HepG2 (cell line): ENCODE data around the gene STX8. TPM values are rescaled to one million over a fixed set of nuclear protein-coding genes. Genes with fewer than 3 reads are reported as not detected.

Experiments
- ATAC-seq: fragments of 200-7000 bp; cut with Tn5 transposase; 3 replicates; pipeline ENCODE4 v1.9.1; 2020; ENCODE audit warnings: mild to moderate bottlenecking, moderate library complexity
- BruUV-seq: library from RNA; stranded (reverse); fragments of 400-500 nt; replicated peaks from 2 replicates; lab custom pipeline; 2021; lab: Mats Ljungman, UMichigan
- CTCF ChIA-PET: fragments of 300-600 bp; formaldehyde crosslinking; extraction: SDS; loops from one replicate; lab custom pipeline; 2021; ENCODE audit warnings: low total read pairs, inconsistent platforms, low intra/inter-chr PET ratio; lab: Yijun Ruan, JAX
- POLR2A ChIA-PET: fragments of 350-600 bp; sonication (Branson Sonifier 250); formaldehyde crosslinking; loops from one replicate; lab custom pipeline; 2020; ENCODE audit warnings: antibody characterized with exemption, inconsistent platforms; lab: Yijun Ruan, JAX
- DNase-seq: peaks from one replicate; pipeline ENCODE4 v3.0.0-alpha.2; 2015; ENCODE audit warnings: low spot score
- FAIRE-seq: peaks from 3 replicates; lab custom pipeline; 2011; peaks lifted over from hg19 to GRCh38; lab: Jason Lieb, UNC
- H2AFZ ChIP-seq: one replicate; pipeline ENCODE4 v1.6.1; 2011; ENCODE audit warnings: low read length, inconsistent platforms
- H3K27ac ChIP-seq: fragments of 300-600 bp; 3 replicates; pipeline ENCODE4 v1.8.0; 2011; ENCODE audit warnings: mixed run types, mild to moderate bottlenecking, mixed read lengths, low read length, inconsistent platforms; ENCODE audit not compliant: insufficient read depth; ENCODE audit errors: extremely low read length
- H3K27me3 ChIP-seq, 2 experiments: fragments of 200-600 bp in 1 of 2; 2 replicates in 1 of 2; 3 replicates in 1 of 2; pipeline versions ENCODE4 v1.6.0 to v1.8.0; 2011; ENCODE audit warnings: low read length in 2 of 2, mild to moderate bottlenecking in 2 of 2, moderate library complexity in 2 of 2, inconsistent platforms in 1 of 2; ENCODE audit not compliant: insufficient read depth in 2 of 2, control insufficient read depth in 1 of 2
- H3K36me3 ChIP-seq, 2 experiments: fragments of 200-600 bp in 1 of 2; replicated peaks in 1 of 2; 2 replicates in 1 of 2; 3 replicates in 1 of 2; pipeline versions ENCODE4 v1.5.1 to v1.8.0; 2011; ENCODE audit warnings: low read length in 2 of 2, inconsistent platforms in 1 of 2; ENCODE audit not compliant: insufficient read depth in 2 of 2, control insufficient read depth in 1 of 2
- H3K4me1 ChIP-seq: 2 replicates; pipeline ENCODE4 v1.5.1; 2012; ENCODE audit warnings: low read length, inconsistent platforms; ENCODE audit not compliant: insufficient read depth
- H3K4me2 ChIP-seq: 2 replicates; pipeline ENCODE4 v1.6.0; 2011; ENCODE audit warnings: low read depth, low read length, inconsistent platforms
- H3K4me3 ChIP-seq, 3 experiments: fragments of 200-600 bp in 1 of 3; sonication (generic), shearing (Covaris generic) in 1 of 3; replicated peaks in 1 of 3; 2 replicates each; pipeline ENCODE4 v1.5.1; 2011 to 2016; ENCODE audit warnings: low read length in 3 of 3, inconsistent platforms in 2 of 3, low read depth in 2 of 3, mild to moderate bottlenecking in 2 of 3, control low read depth in 1 of 3, mixed read lengths in 1 of 3; ENCODE audit not compliant: insufficient read depth in 1 of 3
- H3K79me2 ChIP-seq: one replicate; pipeline ENCODE4 v1.6.1; 2011; ENCODE audit warnings: low read length, inconsistent platforms; ENCODE audit not compliant: insufficient read depth
- H3K9ac ChIP-seq: 2 replicates; pipeline ENCODE4 v1.6.0; 2011; ENCODE audit warnings: mild to moderate bottlenecking, low read depth, low read length, inconsistent platforms; ENCODE audit not compliant: insufficient read depth
- H3K9me3 ChIP-seq: 2 replicates; pipeline ENCODE4 v1.5.1; 2012; ENCODE audit warnings: mild to moderate bottlenecking, low read length
- H4K20me1 ChIP-seq: 2 replicates; pipeline ENCODE4 v1.6.0; 2011; ENCODE audit warnings: inconsistent platforms, mild to moderate bottlenecking, low read length, moderate library complexity; ENCODE audit not compliant: insufficient read depth
- CREB1 ChIP-seq, 2 experiments: fragments of 450-650 bp in 1 of 2; IDR thresholded peaks; 2 replicates each; pipeline ENCODE4 v1.6.1; 2016 to 2017; ENCODE audit warnings: control low read depth in 1 of 2, mild to moderate bottlenecking in 1 of 2, missing compliant biosample characterization in 1 of 2, missing genetic modification characterization in 1 of 2
- ELF4 ChIP-seq: sonication (generic); formaldehyde crosslinking; IDR thresholded peaks from 2 replicates; pipeline ENCODE4 v1.5.0; 2020; ENCODE audit warnings: missing genetic modification reagents, mild to moderate bottlenecking, moderate library complexity, borderline replicate concordance
- ISL2 ChIP-seq: sonication (generic); formaldehyde crosslinking; IDR thresholded peaks from 2 replicates; pipeline ENCODE4 v1.5.0; 2020; ENCODE audit warnings: missing genetic modification reagents
- KDM3A ChIP-seq: IDR thresholded peaks from 2 replicates; pipeline ENCODE4 v1.6.1; 2018; ENCODE audit warnings: low read depth, missing compliant biosample characterization
- PHB2 ChIP-seq: fragments of 450-650 bp; IDR thresholded peaks from 2 replicates; pipeline ENCODE4 v1.6.1; 2018; ENCODE audit not compliant: partially characterized antibody
- THAP7 ChIP-seq: sonication (generic); formaldehyde crosslinking; IDR thresholded peaks from 2 replicates; pipeline ENCODE4 v1.8.1; 2023; ENCODE audit warnings: mild to moderate bottlenecking, missing genetic modification reagents
- U2AF1 ChIP-seq: fragments of 200-400 bp; formaldehyde crosslinking; optimal IDR thresholded peaks from 2 replicates; pipeline ENCODE3; 2017; ENCODE audit warnings: mild to moderate bottlenecking, low read depth, low read length
- ZNF281 ChIP-seq: sonication (generic); formaldehyde crosslinking; IDR thresholded peaks from 2 replicates; pipeline ENCODE4 v1.4.0; 2020; ENCODE audit warnings: missing genetic modification reagents, borderline replicate concordance
- ZNF430 ChIP-seq: sonication (generic); formaldehyde crosslinking; IDR thresholded peaks from 2 replicates; pipeline ENCODE4 v1.9.0; 2021; ENCODE audit warnings: mild to moderate bottlenecking, missing genetic modification reagents
- ZNF687 ChIP-seq: sonication (generic); formaldehyde crosslinking; IDR thresholded peaks from 2 replicates; pipeline ENCODE4 v1.5.1; 2020; ENCODE audit warnings: mild to moderate bottlenecking, missing genetic modification reagents, moderate library complexity
- ZNF780A ChIP-seq: sonication (generic); formaldehyde crosslinking; IDR thresholded peaks from 2 replicates; pipeline ENCODE4 v1.8.0; 2022; ENCODE audit warnings: mild to moderate bottlenecking, missing genetic modification reagents, moderate library complexity
- ZSCAN25 ChIP-seq: sonication (generic); formaldehyde crosslinking; IDR thresholded peaks from 2 replicates; pipeline ENCODE4 v1.8.0; 2022; ENCODE audit warnings: mild to moderate bottlenecking, missing genetic modification reagents
- WGBS: methylation state at CpG from one replicate; pipeline ENCODE4 v1.1.6; 2017; ENCODE audit warnings: low lambda C conversion rate; 5-methylcytosine and 5-hydroxymethylcytosine counted together
- in situ Hi-C: cut with HindIII; loops from 2 replicates; pipeline ENCODE4 v1.10.0; 2017; ENCODE audit warnings: low pct_unique_long_range_greater_than_20kb; ENCODE audit not compliant: extremely low pct_ligation_motif_present
- intact Hi-C: fragments of 100-400 bp; cut with micrococcal nuclease; formaldehyde crosslinking; loops from one replicate; pipeline ENCODE4 v1.10.0; 2022; ENCODE audit not compliant: unreplicated experiment
- polyA plus RNA-seq, 8 experiments: library from polyadenylated mRNA; depleted of rRNA in 3 of 8; stranded (reverse) in 7 of 8; unstranded in 1 of 8; fragments of >200 nt; fragmentation: Illumina TruSeq in 4 of 8; extraction: Trizol in 4 of 8; gene quantifications; 2 replicates each; pipeline versions ENCODE4 v1.2.1 to v1.2.3, GENCODE V29; 2011 to 2016; ENCODE audit warnings: low read depth in 4 of 8, missing spikeins in 1 of 8, mixed read lengths in 1 of 8; ENCODE audit not compliant: insufficient read depth in 1 of 8
- total RNA-seq, 5 experiments: library from RNA; depleted of rRNA; stranded (reverse); fragments of >200 nt; fragmentation: Illumina TruSeq; extraction: Trizol; gene quantifications; 2 replicates each; pipeline ENCODE4 v1.2.3, GENCODE V29; 2016; ENCODE audit warnings: low read depth in 1 of 5

Gene STX8
- total and polyA plus RNA-seq, 2 of the 13 experiments (the other 11 are each of a cell fraction or from before 2014, with no cell fraction given): 36.4 to 53.6 TPM

- in situ Hi-C loops: no loop called here
- CTCF ChIA-PET: no interaction called here
- BruUV-seq: no TSS peak
- Histone ChIP-seq H3K9me3 (no peaks in the 10 kb centered on the region), H3K36me3 (no peaks in the 10 kb centered on the region; a peak in 1 of 5 replicates), H3K27ac (no peak overlapping the region)
- intact Hi-C loops: no loop called here
- TF ChIP-seq THAP7: no peak
- no peak for TF ChIP-seq ELF4 (CRISPR knock-in tag)
- no peak for TF ChIP-seq ZNF780A (CRISPR knock-in tag)
- TF ChIP-seq KDM3A: no peak
- TF ChIP-seq ZNF687 (CRISPR knock-in tag): no peak
- no peak for TF ChIP-seq CREB1 (IDR thresholded peaks at IDR 0.05)
- TF ChIP-seq CREB1 (CRISPR knock-in tag; IDR thresholded peaks at IDR 0.05): no peak
- no peak for TF ChIP-seq ZNF281
- no peak for TF ChIP-seq PHB2
- no peak for TF ChIP-seq ZNF430 (CRISPR knock-in tag)
- TF ChIP-seq ISL2 (CRISPR knock-in tag): no peak
- TF ChIP-seq ZSCAN25 (CRISPR knock-in tag): no peak
- TF ChIP-seq U2AF1: no peak
- TF ChIP-seq, all 625 proteins: peak for 0
- H3K9ac ChIP-seq: no peak overlapping the region
- H3K79me2 ChIP-seq: no peaks in the 10 kb centered on the region
- FAIRE-seq (no peak), DNase-seq (no peak), ATAC-seq (no peak)
- H4K20me1 ChIP-seq: no peaks in the 10 kb centered on the region
- H2AFZ ChIP-seq: no peak overlapping the region
- H3K4me2 ChIP-seq: no peak overlapping the region
- POLR2A ChIA-PET: no interaction called here
- H3K4me3 ChIP-seq: no peak overlapping the region
- H3K4me1 ChIP-seq: no peaks in the 10 kb centered on the region
- no peaks in the 10 kb centered on the region for H3K27me3 ChIP-seq
- WGBS: 77% methylated on average over 2 of the region's 2 CpGs
These were observed 144.0 kb downstream of the STX8 start for GRCh38 chr17:9431620-9432019.
